HG02759 (cell line): ENCODE results near the gene PRPS1L1.

Source experiments
- ATAC-seq: cut with Tn5 transposase; IDR thresholded peaks from one replicate; pipeline ENCODE4 v1.9.1; 2021; ENCODE audit warnings: mild to moderate bottlenecking, moderate library complexity; ENCODE audit not compliant: unreplicated experiment

The PRPS1L1 gene

DNA sequence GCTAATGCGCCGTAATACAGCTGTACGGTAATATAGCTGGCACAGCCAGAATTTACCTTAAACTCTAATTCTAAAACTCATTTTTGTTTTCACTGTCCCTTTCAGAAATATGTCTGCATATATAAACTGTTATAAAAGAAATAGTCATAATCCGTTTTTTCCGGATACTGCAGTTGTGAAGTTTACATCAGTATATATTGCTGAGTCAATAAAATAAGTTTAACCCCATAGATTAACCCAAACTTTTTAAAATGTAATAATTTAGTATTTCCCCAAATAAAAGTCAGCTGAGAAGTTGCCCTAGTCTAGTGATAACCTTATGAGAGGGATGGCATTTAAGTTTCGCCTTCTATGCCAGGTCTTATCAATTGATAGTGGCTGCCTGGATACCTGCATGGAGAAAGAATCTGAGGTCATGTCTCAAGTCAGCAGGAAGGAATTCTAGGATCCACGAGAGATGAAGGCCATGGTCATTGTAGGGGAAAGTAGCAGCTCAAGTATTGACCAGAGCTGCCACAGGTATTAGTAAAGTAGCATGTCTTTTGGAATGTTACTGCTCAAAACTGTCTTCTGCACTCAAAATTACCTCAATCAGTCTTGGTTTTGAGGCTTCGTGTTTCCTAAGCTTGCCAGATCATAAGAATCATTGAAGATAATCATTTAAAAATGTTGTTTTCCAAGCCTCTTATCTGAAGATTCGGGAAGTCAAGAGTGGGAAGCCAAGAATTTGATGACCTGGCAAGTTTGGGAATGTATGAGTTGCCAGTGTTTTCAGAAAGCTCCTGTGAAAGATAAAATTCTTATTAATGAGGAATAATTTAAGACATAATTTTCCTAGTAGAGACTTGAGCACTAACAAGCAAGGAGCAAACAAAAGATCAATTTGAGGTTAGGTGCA is 10.8 kb downstream of the PRPS1L1 start:
- ATAC-seq: no peak

DNA sequence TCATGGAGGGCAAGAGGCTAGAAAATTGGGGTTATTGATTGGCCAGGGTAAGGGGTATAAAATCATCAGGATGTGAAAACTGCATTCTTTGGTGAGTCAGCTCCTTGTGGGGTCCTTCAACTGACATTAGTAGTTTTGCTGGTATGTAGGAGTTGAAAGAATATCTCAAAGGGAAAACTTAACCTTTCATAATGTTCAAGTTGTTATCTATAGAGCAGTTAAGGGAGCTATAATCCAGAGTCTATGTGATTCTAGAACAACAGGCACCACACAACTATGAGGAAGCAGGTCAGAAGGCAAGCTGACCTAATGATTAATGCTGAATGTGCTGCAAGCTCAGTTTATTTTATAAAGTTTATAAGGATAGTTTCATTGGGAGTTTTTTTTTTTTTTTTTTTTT is 13.7 kb downstream of the PRPS1L1 start:
- ATAC-seq: no peak

DNA sequence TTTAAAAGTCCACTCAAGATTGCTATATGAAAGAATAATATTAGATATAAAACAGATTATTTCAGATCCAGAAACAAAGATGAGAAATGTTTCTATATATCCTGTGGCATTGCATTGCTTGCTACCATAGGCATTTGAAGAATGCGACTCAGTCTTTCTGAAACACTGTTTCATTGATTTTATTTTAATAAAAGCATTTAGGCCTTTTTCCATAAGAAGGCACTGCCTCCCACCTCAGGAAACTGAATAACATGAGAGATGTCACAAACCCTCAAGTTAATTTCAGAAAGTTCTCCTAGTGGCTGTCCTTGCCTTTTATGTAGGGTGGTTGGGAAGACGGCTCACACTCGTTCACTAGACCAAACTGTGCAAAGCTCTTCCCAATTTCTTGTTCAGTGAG is 23.3 kb downstream of the PRPS1L1 start:
- no peak for ATAC-seq

DNA sequence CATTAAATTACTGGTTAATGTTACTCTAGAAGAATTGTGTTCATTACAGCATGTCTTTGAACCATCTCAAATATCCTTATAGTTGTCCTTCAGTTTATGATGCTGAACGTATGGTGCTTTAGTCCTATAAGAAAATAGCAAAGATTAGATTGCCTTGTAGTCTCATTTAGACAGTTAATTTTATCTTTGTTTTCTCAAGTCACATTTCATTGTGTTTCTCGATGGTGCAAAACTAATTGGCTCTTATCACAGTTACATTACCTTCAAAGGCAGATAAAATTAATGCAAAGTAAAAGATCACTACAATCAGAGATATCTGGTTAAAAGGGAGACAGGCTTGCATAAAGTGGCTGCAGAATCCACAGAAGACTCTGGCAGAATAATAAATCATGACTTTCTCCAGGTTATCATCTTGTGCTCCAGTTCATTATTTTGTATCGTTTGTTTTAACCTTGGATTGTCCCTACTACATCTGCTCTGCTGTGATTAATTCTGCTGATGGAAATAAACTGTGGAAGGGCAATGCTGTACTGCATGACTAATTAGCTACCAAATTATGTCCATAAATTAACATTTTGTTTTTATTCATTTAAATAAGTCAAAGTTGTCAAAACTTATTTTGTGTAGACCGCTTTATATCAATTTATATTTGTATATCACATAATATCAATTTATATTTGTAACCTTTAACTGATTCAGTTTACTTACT is 24.2 kb downstream of the PRPS1L1 start:
- no peak for ATAC-seq

DNA sequence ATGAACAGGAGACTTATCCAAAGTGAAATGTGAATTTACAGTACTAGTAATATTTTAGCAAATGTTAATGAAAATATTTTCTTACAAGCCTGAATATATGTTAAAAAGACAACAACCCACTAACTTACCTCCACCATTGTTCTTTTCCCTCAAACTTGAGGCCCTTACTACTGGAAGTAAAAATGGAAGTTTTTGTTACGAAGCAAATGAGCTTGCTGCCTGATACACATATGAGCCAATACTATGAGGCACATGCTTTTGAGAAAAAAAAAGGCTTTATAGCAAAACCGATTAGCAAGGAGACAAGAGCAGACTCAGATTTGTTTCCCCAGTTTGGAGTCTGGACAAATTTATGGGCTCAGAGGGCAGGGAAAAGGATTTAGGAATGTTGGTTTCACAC is 29.0 kb downstream of the PRPS1L1 start:
- ATAC-seq: no peak

DNA sequence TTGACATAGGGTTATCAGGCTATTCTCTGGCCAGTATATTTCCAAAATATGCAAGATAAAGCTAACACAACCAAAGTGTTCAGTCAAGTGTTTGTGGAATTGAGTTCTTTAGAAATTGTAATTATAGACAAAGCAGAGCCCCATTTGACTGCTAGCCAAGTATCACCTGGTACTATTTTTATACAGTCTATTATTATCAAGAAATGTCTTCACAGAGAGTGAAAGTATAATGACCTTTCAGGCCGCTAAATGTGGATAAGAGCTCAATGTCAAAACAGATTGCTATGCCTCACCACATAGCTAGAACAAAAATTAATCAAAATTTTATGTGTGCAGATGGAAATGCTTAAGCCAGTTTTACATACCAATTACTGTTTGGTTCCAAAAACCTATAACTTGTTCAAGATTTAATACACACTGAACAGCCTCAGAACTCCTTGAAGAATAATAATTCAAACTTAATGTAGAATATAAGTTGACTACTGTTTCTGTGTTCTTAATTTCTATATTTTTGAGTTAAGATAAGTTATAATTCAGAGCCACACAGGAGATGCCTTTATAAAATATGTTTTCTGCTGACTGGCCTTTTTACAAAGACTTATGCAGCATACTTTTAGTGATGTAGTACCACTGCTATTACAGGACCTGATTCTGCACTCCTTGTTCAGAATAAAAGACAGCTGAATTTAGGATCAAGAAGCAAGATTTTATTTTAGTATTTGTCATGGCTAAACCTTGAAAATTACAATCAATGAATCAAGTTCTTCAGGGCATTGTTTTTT is 31.0 kb downstream of the PRPS1L1 start:
- no peak for ATAC-seq

DNA sequence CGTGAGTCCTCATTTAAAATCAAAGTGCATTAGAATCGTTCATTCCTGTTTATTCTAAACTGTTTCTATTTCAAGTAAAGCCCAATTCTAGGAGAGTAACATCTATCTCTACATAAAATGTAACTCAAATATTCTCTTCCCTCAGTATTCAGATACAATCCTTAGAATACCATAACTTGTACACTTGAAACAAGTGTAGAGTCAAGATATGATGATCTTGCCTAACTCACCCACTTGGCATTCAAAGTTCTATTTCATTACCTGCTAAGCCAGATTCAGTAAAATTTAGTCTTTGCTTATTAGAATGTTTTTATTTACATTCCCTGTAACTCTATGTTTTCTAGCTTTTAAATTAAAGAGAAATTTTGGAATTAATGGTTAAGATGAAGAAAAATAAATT is 31.6 kb downstream of the PRPS1L1 start:
- no peak for ATAC-seq

DNA sequence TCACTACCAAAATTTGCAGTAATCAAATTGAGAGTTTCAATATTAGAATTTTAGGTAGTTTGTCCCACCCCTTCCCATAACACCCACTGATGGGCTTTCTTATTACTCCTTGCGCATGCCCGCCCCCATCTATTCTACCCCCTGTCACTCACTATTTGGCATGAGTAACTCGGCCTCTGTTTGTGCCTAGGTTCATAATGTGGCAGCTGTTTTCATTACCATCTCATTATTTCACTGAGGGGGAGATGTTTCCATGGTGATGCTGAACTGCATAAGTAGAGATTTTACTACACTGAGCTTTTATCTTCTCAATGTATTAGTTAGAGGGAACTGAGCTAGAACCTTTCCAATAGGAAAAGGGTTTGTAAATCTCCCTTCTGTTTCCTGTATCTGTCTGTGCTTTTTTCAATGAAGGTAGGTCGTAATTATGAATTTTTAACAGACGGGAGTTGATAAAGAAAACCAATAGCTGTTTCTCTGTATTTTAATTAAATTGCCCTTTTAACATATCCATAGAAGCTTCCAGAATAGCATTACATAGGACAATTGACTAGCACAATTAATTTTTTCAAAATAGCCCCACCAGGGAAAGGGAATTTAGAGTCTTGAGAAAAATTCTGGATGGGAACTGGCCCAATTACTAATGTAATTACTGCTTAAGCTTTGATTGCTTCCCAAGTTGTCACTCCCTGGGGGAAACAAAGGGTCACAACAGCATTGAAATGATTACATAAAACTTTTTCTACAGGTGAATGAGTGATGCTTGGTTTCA is 33.4 kb downstream of the PRPS1L1 start:
- no peak for ATAC-seq

DNA sequence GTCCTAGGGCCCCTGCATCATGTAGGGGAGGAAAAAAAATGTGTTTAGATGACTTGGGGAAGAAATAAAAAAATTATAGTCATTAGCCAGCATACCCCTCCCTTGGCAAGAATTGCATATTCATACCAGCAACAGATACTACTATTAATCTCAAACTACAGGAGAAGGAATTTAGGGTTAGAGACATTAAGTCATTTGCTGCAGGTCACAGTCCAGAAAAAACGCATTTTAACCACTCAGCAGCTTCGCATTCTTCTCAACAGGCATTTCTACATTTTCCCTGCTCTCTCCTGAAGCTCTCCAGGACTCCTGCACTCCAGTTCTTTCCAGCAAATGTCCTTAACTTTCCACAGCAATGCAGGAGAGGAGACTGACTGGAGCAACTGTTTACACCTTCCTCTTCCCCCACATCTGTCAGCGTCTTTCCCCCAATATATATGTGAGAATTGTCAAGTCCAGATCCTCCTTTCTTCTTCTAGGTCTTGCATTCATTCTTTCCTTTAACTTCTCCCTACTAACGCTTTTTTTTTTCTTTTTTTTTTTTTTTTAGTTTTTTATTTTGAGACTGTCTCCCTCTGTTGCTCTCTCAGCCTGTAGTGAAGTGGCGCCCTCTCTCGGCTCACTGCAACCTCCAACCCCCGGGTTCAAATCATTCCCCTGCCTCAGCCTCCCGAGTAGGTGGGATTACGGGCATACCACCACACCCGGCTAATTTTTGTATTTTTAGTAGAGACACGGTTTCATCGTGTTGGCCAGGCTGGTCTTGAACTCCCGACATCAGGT is 35.6 kb downstream of the PRPS1L1 start:
- no peak for ATAC-seq

DNA sequence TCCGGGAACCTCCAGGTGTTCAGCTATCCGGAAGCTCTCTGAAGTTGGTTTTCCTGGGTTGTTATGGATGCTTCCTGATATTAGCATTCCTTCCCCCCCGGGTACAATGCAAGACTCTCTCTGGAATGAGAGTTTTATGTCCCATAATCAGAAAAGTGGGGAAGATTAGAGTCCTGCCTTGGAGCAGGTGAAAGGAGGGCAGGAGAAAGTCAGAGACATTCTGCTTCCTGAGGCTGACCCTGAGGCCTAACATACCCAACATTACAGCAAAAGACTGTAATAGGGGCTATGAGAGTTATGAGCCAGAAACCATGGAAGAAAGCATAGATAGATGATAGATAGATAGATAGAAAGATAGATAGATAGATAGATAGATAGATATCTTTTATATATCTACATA is 36.9 kb downstream of the PRPS1L1 start:
- no peak for ATAC-seq

DNA sequence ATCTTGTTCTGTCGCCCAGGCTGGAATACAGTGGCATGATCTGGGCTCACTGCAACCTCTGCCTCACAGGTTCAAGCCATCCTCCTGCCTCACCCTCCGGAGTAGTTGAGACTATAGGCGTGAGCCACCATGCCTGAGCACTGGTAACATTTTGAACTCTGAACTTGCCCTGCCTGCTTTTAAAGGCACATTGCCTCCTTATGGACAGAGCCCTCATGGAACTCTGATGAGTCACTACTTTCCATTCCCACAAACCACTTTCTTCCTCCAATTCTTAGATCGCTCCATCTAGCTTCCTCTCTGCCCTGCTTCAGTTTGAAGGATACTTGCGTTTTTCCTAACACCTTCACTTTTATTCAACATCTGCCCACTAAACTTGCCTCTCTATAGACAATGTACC is 38.1 kb downstream of the PRPS1L1 start:
- no peak for ATAC-seq

DNA sequence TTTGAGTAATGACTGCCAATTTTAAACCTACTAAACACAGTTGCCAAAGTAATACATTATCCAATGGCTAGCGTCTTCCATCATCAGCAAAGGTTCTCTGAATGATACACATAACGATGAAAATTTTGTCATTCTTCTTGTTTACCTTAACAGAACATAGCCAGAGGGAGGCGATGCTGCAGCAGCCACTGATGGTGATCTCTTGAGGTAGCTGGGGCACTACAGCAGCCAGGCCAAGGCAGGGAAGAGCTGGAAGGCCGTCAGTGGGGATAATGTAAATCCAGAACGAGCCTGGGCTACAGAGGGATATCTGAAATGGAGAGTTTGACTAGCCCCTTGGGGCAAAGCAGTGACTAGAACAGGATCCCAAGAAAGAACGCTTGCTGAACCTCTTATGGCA is 38.8 kb downstream of the PRPS1L1 start:
- ATAC-seq: no peak

DNA sequence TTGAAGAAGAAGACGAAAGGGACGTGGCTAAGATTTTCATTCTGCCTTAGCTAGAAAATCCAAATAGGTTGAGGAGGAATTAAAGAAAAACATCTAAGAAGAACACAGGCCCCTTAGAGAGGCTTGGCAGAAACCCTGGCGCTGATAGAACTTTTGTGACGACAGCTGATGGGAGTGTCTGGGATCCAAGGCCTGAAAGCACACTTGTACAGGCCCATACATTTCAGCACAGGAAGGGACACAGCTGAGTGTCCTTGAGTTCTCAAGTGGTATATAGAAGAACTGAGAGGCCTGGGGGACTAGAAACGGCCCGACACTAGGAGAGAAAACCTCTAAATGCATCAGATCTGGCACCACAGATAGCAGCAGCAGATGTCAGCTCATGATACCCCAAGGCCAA is 39.5 kb downstream of the PRPS1L1 start:
- ATAC-seq: no peak

DNA sequence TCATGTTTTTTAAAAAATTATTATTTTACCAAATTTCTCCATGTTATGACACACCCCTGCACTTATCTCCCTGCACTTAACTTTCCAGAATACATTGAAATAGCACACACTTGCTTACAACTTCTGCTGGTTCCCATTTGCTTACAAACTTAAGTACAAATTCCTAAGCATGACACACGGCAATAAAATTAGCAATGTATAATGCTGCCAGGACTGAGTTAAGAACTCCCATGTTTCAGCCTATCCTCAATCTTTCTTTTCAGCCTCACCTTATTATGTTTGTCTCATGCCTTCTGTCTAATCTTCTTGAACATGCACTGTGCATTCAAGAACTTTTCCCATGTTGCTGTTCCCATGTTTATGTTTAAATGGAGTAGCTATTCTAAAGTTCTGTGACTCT is 40.8 kb downstream of the PRPS1L1 start:
- ATAC-seq: no peak

DNA sequence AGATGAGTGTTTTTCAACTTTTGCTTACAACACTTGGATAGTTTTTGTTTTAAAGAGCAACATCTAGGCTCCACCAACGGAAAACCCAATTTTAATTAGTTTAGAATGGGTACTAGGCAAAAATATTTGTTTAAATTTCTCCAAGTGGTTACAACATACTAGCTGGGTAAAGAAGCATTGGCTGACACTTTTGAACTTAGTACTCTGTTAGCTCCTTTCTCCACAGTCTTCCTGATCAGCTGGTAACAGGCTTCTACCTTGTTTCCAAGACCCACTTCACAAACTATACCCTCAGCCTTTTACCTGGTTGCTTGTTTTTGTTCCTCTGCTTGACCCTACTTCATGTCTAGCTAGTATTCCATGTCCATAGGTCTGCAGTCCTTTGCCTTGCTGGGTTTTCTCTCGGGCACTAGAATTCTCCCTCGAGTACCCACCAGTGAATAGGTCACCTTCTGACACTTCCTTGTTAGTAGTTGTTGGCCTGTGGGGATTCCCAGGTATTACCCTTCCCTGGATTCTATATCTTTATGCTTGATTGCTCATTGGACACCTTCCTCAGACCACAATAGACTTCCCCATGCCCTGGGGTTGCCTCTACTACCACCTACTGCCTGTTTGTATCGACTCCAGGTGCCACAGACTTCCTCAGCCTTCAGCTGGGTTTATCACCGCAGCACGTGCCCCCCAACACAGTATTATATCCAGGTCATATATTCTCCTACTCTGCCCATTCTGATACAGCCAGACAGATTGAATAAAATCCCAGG is 42.0 kb downstream of the PRPS1L1 start:
- ATAC-seq: no peak

DNA sequence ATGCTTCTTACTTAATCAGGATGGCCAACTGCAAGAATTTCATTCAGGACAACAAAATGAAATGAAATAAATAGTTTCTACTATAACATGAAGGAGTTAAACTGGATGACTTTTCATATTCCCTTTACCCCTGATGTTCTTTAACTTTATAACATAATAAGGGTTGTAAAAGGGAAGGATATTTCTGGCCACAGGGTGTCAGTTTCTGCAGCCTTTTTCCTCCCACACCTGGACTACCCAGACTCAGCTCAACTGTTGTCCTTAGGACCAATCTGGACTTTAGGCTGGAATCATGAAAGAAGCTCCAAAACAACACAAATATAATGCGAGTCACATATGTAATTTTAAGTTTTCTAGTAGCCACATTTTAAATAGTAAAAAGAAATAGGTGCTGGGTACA is 43.4 kb downstream of the PRPS1L1 start:
- no peak for ATAC-seq

DNA sequence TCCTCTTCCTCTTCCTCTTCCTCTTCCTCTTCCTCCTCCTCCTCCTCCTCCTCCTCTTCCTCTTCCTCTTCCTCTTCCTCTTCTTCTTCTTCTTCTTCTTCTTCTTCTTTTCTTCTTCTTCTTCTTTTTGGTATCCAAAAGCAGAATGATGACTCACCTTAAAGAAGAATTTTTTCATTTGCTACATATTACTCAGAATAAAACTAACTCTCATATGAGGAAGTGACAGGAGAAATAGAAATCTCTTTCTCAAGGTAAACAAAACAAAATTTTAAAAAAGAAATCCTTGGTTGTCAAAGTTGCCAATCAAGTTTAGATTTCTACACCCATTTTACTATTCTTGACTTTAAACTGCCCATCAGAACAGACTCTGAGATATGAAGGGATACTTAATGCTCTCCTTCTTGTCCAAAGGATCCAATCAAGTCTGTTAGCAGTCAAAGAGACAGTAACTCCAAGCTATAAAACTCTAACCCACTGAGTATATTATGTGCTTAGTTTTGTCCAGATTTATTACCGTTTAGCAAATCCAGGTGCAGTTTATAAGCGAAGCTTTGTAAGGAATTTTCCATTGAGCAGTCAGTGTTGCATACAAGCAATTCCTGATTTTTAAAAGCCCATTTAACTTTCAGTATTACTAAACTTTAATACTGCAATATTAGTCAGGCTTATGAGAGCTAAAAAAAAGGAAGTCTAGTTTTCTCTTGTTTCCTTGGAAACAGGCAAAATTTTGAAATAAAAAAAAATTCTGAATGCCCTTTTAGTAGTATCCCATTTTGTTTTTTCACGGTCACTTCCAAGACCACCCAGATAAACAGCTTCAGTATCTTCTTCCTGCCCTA is 44.2 kb downstream of the PRPS1L1 start:
- ATAC-seq: no peak

DNA sequence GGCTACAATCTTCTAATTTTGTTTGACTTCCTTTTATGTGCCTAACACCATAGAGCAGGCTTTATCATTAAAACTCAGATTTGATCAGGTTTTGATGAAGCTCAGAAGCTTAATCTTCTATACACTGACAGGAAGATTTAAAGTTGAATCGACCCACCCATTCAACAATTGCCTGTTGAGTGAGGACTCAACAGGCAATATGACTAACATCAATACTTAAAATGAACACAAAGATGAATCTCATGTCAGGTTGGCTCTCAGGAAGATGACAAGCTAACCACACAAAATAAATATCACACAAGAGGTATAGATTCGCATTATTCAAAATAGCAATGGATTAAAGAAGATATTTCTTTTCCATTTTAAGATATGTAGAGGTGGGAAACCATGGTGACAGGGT is 50.7 kb downstream of the PRPS1L1 start:
- ATAC-seq: no peak
